HepG2 (cell line): Measurements from ENCODE around the gene PIK3CD. TPM values are rescaled to one million over a fixed set of nuclear protein-coding genes. Genes with fewer than 3 reads are reported as not detected.

ENCODE experiments used
- ATAC-seq: fragments of 200-7000 bp; cut with Tn5 transposase; 3 replicates; pipeline ENCODE4 v1.9.1; 2020; ENCODE audit warnings: mild to moderate bottlenecking, moderate library complexity
- BruUV-seq: library from RNA; stranded (reverse); fragments of 400-500 nt; replicated peaks from 2 replicates; lab custom pipeline; 2021; lab: Mats Ljungman, UMichigan
- CTCF ChIA-PET: fragments of 300-600 bp; formaldehyde crosslinking; extraction: SDS; loops from one replicate; lab custom pipeline; 2021; ENCODE audit warnings: low total read pairs, inconsistent platforms, low intra/inter-chr PET ratio; lab: Yijun Ruan, JAX
- POLR2A ChIA-PET: fragments of 350-600 bp; sonication (Branson Sonifier 250); formaldehyde crosslinking; loops from one replicate; lab custom pipeline; 2020; ENCODE audit warnings: antibody characterized with exemption, inconsistent platforms; lab: Yijun Ruan, JAX
- DNase-seq: peaks from one replicate; pipeline ENCODE4 v3.0.0-alpha.2; 2015; ENCODE audit warnings: low spot score
- FAIRE-seq: peaks from 3 replicates; lab custom pipeline; 2011; peaks lifted over from hg19 to GRCh38; lab: Jason Lieb, UNC
- H2AFZ ChIP-seq: one replicate; pipeline ENCODE4 v1.6.1; 2011; ENCODE audit warnings: low read length, inconsistent platforms
- H3K27ac ChIP-seq: fragments of 300-600 bp; 3 replicates; pipeline ENCODE4 v1.8.0; 2011; ENCODE audit warnings: mixed run types, mild to moderate bottlenecking, mixed read lengths, low read length, inconsistent platforms; ENCODE audit not compliant: insufficient read depth; ENCODE audit errors: extremely low read length
- H3K27me3 ChIP-seq, 2 experiments: fragments of 200-600 bp in 1 of 2; 2 replicates in 1 of 2; 3 replicates in 1 of 2; pipeline versions ENCODE4 v1.6.0 to v1.8.0; 2011; ENCODE audit warnings: low read length in 2 of 2, mild to moderate bottlenecking in 2 of 2, moderate library complexity in 2 of 2, inconsistent platforms in 1 of 2; ENCODE audit not compliant: insufficient read depth in 2 of 2, control insufficient read depth in 1 of 2
- H3K36me3 ChIP-seq, 2 experiments: fragments of 200-600 bp in 1 of 2; replicated peaks in 1 of 2; 2 replicates in 1 of 2; 3 replicates in 1 of 2; pipeline versions ENCODE4 v1.5.1 to v1.8.0; 2011; ENCODE audit warnings: low read length in 2 of 2, inconsistent platforms in 1 of 2; ENCODE audit not compliant: insufficient read depth in 2 of 2, control insufficient read depth in 1 of 2
- H3K4me1 ChIP-seq: 2 replicates; pipeline ENCODE4 v1.5.1; 2012; ENCODE audit warnings: low read length, inconsistent platforms; ENCODE audit not compliant: insufficient read depth
- H3K4me2 ChIP-seq: 2 replicates; pipeline ENCODE4 v1.6.0; 2011; ENCODE audit warnings: low read depth, low read length, inconsistent platforms
- H3K4me3 ChIP-seq, 3 experiments: fragments of 200-600 bp in 1 of 3; sonication (generic), shearing (Covaris generic) in 1 of 3; replicated peaks in 1 of 3; 2 replicates each; pipeline ENCODE4 v1.5.1; 2011 to 2016; ENCODE audit warnings: low read length in 3 of 3, inconsistent platforms in 2 of 3, low read depth in 2 of 3, mild to moderate bottlenecking in 2 of 3, control low read depth in 1 of 3, mixed read lengths in 1 of 3; ENCODE audit not compliant: insufficient read depth in 1 of 3
- H3K79me2 ChIP-seq: one replicate; pipeline ENCODE4 v1.6.1; 2011; ENCODE audit warnings: low read length, inconsistent platforms; ENCODE audit not compliant: insufficient read depth
- H3K9ac ChIP-seq: 2 replicates; pipeline ENCODE4 v1.6.0; 2011; ENCODE audit warnings: mild to moderate bottlenecking, low read depth, low read length, inconsistent platforms; ENCODE audit not compliant: insufficient read depth
- H3K9me3 ChIP-seq: 2 replicates; pipeline ENCODE4 v1.5.1; 2012; ENCODE audit warnings: mild to moderate bottlenecking, low read length
- H4K20me1 ChIP-seq: 2 replicates; pipeline ENCODE4 v1.6.0; 2011; ENCODE audit warnings: inconsistent platforms, mild to moderate bottlenecking, low read length, moderate library complexity; ENCODE audit not compliant: insufficient read depth
- GABPA ChIP-seq, 2 experiments: IDR thresholded peaks; 2 replicates each; pipeline ENCODE4 v1.6.1; 2011 to 2016; ENCODE audit warnings: low read depth in 2 of 2, low read length in 1 of 2, missing biosample characterization in 1 of 2, missing genetic modification characterization in 1 of 2
- GATA4 ChIP-seq: sonication (generic); IDR thresholded peaks from 2 replicates; pipeline ENCODE4 v1.6.1; 2016; ENCODE audit warnings: antibody characterized with exemption, low read depth, borderline replicate concordance
- KMT2B ChIP-seq: IDR thresholded peaks from 2 replicates; pipeline ENCODE4 v1.6.1; 2016; ENCODE audit warnings: missing genetic modification reagents, missing compliant biosample characterization
- ZBTB4 ChIP-seq: sonication (generic); formaldehyde crosslinking; IDR thresholded peaks from 2 replicates; pipeline ENCODE4 v1.4.0; 2020; ENCODE audit warnings: missing genetic modification reagents, mild to moderate bottlenecking, borderline replicate concordance
- ZNF616 ChIP-seq: sonication (generic); formaldehyde crosslinking; IDR thresholded peaks from 2 replicates; pipeline ENCODE4 v1.5.0; 2020; ENCODE audit warnings: low read depth, mild to moderate bottlenecking, missing genetic modification reagents
- WGBS: methylation state at CpG from one replicate; pipeline ENCODE4 v1.1.6; 2017; ENCODE audit warnings: low lambda C conversion rate; 5-methylcytosine and 5-hydroxymethylcytosine counted together
- in situ Hi-C: cut with HindIII; loops from 2 replicates; pipeline ENCODE4 v1.10.0; 2017; ENCODE audit warnings: low pct_unique_long_range_greater_than_20kb; ENCODE audit not compliant: extremely low pct_ligation_motif_present
- intact Hi-C: fragments of 100-400 bp; cut with micrococcal nuclease; formaldehyde crosslinking; loops from one replicate; pipeline ENCODE4 v1.10.0; 2022; ENCODE audit not compliant: unreplicated experiment
- polyA plus RNA-seq, 8 experiments: library from polyadenylated mRNA; depleted of rRNA in 3 of 8; stranded (reverse) in 7 of 8; unstranded in 1 of 8; fragments of >200 nt; fragmentation: Illumina TruSeq in 4 of 8; extraction: Trizol in 4 of 8; gene quantifications; 2 replicates each; pipeline versions ENCODE4 v1.2.1 to v1.2.3, GENCODE V29; 2011 to 2016; ENCODE audit warnings: low read depth in 4 of 8, missing spikeins in 1 of 8, mixed read lengths in 1 of 8; ENCODE audit not compliant: insufficient read depth in 1 of 8
- total RNA-seq, 5 experiments: library from RNA; depleted of rRNA; stranded (reverse); fragments of >200 nt; fragmentation: Illumina TruSeq; extraction: Trizol; gene quantifications; 2 replicates each; pipeline ENCODE4 v1.2.3, GENCODE V29; 2016; ENCODE audit warnings: low read depth in 1 of 5

Gene PIK3CD
- total and polyA plus RNA-seq, 2 of the 13 experiments (the other 11 are each of a cell fraction or from before 2014, with no cell fraction given) = 7.1 to 10.0 TPM

DNA sequence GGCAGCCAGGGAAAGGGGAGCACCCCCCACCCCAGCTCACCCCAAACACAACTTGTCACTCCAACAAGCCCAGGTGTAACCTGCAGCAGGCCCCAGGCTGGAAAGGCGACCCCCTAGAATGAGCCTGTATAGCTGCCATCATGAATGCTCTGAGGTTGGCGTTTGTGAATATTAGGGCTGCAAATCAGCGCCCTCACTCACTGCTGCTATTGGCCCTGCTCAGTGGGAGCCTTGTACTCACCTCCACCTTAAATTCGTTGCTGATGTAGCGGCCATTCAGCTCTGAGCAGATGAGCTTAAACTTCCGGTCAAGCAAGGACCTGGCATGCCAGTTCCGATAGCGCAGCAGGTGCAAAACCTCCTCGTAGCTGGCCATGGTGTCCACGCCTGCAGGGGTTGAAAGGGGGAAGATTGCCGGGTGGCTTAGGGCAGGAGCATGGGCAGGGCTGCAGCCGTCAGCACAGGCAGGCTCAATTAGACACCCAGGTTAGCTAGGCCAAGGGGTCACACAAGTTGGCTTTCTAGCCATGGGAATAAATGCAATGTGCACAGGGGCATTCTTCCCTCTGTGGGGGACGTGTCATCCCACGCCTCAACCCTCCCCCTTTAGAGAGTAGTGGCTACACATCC is 81.7 kb downstream of the PIK3CD start:
- POLR2A ChIA-PET = no interaction called here
- FAIRE-seq = no peak
- no peak overlapping the region for H3K27ac ChIP-seq
- no peak for DNase-seq
- H2AFZ ChIP-seq = no peak overlapping the region
- no peak overlapping the region for H3K9ac ChIP-seq
- no peak for TF ChIP-seq ZBTB4 (CRISPR knock-in tag)
- no peak for TF ChIP-seq GATA4
- TF ChIP-seq ZNF616 (CRISPR knock-in tag) = peak; percentile 97
- TF ChIP-seq KMT2B (CRISPR knock-in tag) = no peak
- TF ChIP-seq, all 625 proteins: peak for 1
- H3K9me3 ChIP-seq = no peaks in the 10 kb centered on the region
- H3K4me3 ChIP-seq = no peak overlapping the region
- no peaks in the 10 kb centered on the region for H4K20me1 ChIP-seq
- intact Hi-C loops = no loop called here
- in situ Hi-C loops = no loop called here
- no peaks in the 10 kb centered on the region for H3K79me2 ChIP-seq
- CTCF ChIA-PET = no interaction called here
- H3K27me3 ChIP-seq = no peaks in the 10 kb centered on the region
- H3K36me3 ChIP-seq = peaks cover 55 to 91% of the 10 kb centered on the region in 2 experiments
- no peak for ATAC-seq
- no CpG with 5 or more reads among the region's 14 CpGs for WGBS
- no peak overlapping the region for H3K4me2 ChIP-seq
- no TSS peak for BruUV-seq
- no peaks in the 10 kb centered on the region for H3K4me1 ChIP-seq

- POLR2A ChIA-PET = no interaction called here
- no peaks in the 10 kb centered on the region for H3K9me3 ChIP-seq
- no peak overlapping the region for H3K4me3 ChIP-seq
- TF ChIP-seq GABPA (IDR thresholded peaks at IDR 0.05; ENCODE audit: low read depth, low read length) (no peak), GABPA (CRISPR knock-in tag; IDR thresholded peaks at IDR 0.05; ENCODE audit: low read depth) (no peak)
- no peak overlapping the region for H3K9ac ChIP-seq
- no peaks in the 10 kb centered on the region for H3K79me2 ChIP-seq
- intact Hi-C loops (no loop called here), in situ Hi-C loops (no loop called here)
- no peak for FAIRE-seq
- ATAC-seq = no peak
- H3K27ac ChIP-seq = no peak overlapping the region
- H3K4me2 ChIP-seq = no peak overlapping the region
- H3K27me3 ChIP-seq = no peaks in the 10 kb centered on the region
- H3K4me1 ChIP-seq = no peaks in the 10 kb centered on the region
- CTCF ChIA-PET = no interaction called here
- no peak for DNase-seq
- WGBS = 99% methylated on average over 19 of the region's 19 CpGs
- H2AFZ ChIP-seq = no peak overlapping the region
- BruUV-seq = no TSS peak
- H4K20me1 ChIP-seq = no peaks in the 10 kb centered on the region
- peaks cover 52 to 89% of the 10 kb centered on the region in 2 experiments for H3K36me3 ChIP-seq
Observed at GRCh38 chr1:9735800-9736199, 84.3 kb downstream of the PIK3CD start.
